Coronary artery (tissue), 2 donors: ENCODE data around the gene CAPZA1.

Experiments used
- DNase-seq: peaks from one replicate; pipeline ENCODE4 v3.0.0-alpha.2; 2017; ENCODE audit warnings: low spot score
- H3K27ac ChIP-seq, 2 donors: fragments of 200-600 bp; sonication (generic); one replicate each; pipeline ENCODE4 v1.5.1; 2016 to 2019
- H3K4me3 ChIP-seq: fragments of 200-600 bp; sonication (generic); 2 replicates; pipeline ENCODE4 v1.5.1; 2016; ENCODE audit warnings: mild to moderate bottlenecking, moderate library complexity
- CTCF ChIP-seq: fragments of 200-600 bp; sonication (generic); IDR thresholded peaks from one replicate; pipeline ENCODE4 v1.5.1; 2019; ENCODE audit warnings: antibody characterized with exemption

CAPZA1 gene

GRCh38 chr1:112628516-112628915, 8.9 kb downstream of the CAPZA1 start:
- no peak overlapping the region for H3K4me3 ChIP-seq
- no peak for DNase-seq
- H3K27ac ChIP-seq, result no peak overlapping the region
- TF ChIP-seq CTCF, result no peak

- Histone ChIP-seq H3K4me3 (no peak overlapping the region), H3K27ac (no peak overlapping the region)
- no peak for DNase-seq
- TF ChIP-seq CTCF, result no peak
Measured at GRCh38 chr1:112629256-112629655, 9.6 kb downstream of the CAPZA1 start.

GRCh38 chr1:112633628-112634027, 14.0 kb downstream of the CAPZA1 start:
- no peak for TF ChIP-seq CTCF
- no peak overlapping the region for H3K4me3 ChIP-seq
- no peak for DNase-seq
- H3K27ac ChIP-seq, result no peak overlapping the region

- no peak overlapping the region for H3K27ac ChIP-seq
Measured at GRCh38 chr1:112634367-112634766, 14.7 kb downstream of the CAPZA1 start.

GRCh38 chr1:112636056-112636455, 16.4 kb downstream of the CAPZA1 start:
- no peak for DNase-seq
- Histone ChIP-seq H3K4me3 (no peak overlapping the region), H3K27ac (no peak overlapping the region)
- TF ChIP-seq CTCF, result no peak

More at GRCh38 chr1:112634367-112634766, 14.7 kb downstream of the CAPZA1 start:
- TF ChIP-seq CTCF, result no peak
- DNase-seq, result no peak
- no peak overlapping the region for H3K4me3 ChIP-seq

GRCh38 chr1:112636597-112637253, 17.1 kb downstream of the CAPZA1 start:
- Histone ChIP-seq H3K4me3 (no peak overlapping the region), H3K27ac (no peak overlapping the region)
- DNase-seq, result no peak
- no peak for TF ChIP-seq CTCF
